EL (cell line): Measurements from ENCODE around the gene PLPPR1.
"Not testable (repeated sequence)": the region's sequence is repeated elsewhere in the genome, so short reads cannot be mapped to it uniquely, and the experiment has no call there.

Experiments used
- DNase-seq: peaks from one replicate; pipeline ENCODE4 v3.0.0-alpha.2; 2016

The PLPPR1 gene

DNA sequence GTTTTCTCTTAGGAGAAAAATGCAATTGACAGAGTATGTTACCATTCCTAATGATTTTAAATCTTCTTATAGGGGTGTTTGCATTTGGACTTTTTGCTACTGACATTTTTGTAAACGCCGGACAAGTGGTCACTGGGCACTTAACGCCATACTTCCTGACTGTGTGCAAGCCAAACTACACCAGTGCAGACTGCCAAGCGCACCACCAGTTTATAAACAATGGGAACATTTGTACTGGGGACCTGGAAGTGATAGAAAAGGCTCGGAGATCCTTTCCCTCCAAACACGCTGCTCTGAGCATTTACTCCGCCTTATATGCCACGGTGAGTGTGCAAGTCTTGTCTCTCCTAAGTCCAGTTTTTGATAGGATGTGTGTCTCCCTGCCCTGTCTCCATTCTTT lies 280.6 kb downstream of the PLPPR1 start:
- DNase-seq, result no peak

DNA sequence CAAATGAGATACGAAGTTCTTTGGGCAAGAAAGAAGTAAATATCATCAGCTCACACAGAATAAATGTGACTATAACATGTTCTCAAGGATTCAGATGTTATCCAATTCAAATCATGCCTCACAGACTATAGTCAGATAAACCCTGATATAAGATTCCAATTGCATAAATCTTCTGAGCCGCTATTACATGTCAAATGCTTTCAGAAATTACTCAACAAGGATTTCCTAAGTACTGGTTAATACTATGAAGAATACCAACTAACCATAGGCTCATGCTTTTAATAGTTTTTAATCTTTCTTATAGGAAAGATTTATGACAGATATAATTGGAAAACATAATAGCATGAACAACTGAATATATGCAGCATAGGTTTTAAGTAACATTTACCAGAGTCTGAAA lies 282.7 kb downstream of the PLPPR1 start:
- DNase-seq, result no peak

DNA sequence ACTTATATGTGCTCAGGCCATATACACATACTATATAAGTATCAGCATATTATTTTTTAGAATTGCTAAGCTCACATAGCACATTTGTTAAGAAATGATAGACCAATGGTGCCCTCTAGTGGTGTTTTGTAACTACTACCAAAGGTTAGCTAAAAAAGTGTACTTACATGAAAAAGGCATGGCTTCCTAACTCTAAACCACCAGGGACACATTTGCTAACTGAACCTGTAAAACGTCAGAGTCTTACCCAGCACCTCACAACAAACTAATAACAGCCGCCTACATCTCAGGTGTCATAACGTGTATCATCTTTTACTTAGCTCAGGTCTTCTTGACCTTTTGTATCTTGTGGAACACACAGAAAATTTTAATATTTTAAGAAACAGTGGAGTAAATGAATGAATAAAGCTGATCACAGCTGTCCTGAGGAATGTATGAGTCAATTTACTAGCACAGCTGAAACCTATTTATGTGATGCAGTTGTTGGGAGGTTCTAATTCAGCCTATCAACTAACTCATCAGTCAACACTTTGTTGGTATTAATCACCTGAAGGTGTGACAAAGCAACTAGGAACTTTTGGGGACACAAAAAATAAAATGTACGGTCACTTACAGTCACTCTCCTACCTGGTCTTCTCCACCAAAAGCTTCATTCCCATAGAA lies 283.4 kb downstream of the PLPPR1 start:
- DNase-seq, result peak; percentile 70

DNA sequence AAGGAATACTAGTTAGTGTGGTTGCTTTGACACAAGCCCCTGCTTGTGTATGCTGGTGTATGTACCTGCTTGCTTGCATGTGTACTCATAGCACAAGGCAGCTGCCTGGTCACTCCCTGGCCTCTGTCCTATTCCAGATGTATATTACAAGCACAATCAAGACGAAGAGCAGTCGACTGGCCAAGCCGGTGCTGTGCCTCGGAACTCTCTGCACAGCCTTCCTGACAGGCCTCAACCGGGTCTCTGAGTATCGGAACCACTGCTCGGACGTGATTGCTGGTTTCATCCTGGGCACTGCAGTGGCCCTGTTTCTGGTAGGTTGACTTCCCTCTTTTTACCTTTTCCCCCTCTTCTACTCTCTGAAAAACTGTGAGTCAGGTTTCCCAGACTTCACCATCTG lies 284.1 kb downstream of the PLPPR1 start:
- no peak for DNase-seq

DNA sequence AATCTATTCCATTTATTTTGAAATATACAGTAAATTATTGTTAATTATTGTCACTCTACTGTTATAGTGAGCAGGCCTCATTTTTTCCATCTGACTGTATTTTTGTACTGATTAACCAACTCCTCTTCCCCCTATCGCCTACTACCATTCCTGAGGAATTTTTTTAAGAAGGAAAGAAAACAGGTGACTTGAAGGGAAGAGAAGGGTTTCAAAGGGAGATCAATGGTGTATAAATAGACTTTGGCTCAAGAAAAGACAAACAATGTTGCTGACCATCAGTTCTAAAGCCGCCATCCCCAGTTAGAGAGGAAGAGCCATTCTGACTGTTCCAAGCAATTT lies 286.6 kb downstream of the PLPPR1 start:
- DNase-seq, result no peak

DNA sequence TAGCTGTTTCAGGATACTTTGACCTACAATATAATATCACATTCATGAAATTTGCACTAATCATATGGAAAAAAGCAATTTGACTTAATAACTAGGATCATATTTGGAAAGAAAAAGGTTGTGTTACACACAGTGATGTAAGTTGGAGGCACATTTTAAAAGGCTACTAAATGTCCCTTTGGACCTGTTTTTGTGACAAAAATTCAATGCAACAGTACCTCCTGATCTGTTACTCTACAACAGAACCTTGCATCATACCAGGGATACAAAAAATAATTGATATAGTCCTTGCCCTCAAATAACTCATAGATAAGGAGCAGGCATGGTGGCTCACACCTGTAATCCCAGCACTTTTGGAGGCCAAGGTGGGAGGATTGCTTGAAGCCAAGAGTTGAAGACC lies 289.2 kb downstream of the PLPPR1 start:
- no peak for DNase-seq

DNA sequence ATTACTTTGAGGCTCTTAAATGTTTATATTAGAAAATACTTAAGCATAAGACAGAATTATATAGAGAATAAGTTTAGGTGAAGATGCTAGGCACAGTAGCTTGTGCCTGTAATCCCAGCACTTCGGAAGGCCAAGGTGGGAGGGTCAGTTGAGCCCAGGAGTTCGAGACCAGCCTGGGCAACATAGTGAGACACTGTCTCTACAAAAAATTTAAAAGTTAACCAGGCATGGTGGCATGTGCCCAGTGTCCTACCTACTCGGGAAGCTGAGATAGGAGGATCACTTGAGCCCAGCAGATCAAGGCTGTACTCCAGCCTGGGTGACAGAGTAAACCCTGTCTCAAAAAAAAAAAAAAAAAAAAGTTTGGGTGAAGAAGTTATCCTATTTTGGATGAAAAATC lies 294.6 kb downstream of the PLPPR1 start:
- no peak for DNase-seq

DNA sequence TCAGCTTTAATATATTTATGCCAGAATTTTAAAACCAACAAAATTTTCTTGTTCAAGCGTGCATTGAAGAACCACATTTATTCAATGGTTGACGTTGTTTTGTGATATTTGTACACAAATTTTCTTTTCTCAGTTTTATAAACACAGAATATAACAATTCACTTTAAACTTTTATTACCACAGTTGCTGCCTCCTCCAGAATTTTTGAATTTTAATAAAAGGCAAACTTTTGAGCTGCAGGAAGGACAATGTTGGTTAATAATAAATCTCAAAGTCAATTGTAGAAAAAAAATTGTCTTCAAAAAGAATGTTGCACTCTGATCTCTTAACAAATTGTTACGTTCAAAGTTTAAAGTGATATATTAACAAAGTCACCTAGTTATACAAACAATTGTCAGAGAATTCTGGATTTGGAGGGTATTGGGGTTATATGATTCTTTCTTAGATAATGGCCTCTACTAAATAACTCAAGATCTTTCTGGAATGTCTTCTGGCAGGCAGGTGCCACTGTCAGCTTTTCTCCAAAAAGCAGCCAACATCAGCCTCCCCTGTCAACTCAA lies 295.8 kb downstream of the PLPPR1 start:
- no peak for DNase-seq

DNA sequence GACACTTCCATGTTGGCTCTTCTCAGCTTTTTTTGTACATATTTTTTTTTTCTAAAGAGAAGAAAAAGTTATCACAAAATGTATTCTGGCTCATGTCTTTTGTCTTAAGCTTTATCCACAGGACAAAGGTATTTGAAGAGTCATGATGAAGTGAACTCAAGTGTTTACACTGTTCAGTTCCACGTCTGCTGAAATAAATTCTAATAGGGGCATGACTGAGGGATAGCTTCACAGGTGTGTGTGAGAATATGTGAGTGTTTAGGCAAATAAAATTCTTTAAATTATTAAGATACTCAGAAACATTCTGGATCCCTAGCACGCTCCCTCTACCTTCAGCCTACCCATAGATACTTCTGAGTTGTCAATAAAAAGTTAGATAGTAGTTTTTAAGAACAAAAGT lies 296.5 kb downstream of the PLPPR1 start:
- no peak for DNase-seq

DNA sequence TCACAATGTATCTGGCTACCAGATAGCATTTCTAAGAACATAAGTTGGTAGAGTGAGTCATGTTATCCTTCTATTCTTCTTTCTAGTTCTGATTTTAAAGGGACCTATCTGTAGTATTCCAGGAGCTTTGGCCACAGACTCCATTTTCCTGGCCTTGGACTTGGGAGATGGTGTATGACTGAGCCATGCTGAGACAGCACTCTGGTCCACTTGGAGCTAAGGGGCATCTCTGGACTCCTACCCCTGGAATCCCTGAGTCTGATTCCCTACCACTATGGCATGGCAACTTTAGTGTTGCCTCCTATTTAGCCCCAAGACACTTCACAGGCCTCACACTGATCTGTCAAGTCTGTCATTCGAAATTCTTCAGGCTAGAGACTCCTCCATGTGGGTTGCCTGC lies 297.5 kb downstream of the PLPPR1 start:
- DNase-seq, result no peak

DNA sequence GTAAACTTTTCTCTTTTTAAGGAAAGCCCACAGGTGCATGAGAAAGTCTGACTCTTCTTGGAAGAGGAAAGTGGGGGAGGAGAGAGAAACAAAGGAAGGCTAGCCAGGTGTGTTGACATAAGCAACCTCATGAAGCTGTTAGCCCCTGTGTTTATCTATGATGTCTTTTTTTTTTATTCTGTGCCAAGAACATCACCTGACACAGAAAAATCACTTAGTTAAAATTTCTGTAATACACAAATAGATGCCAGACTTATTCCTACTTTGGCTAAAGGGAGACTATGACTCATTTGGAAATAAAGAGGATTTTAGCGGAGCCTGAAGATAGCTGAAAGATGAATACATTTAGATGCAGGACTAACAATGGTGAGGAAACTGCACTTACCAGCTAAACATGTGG lies 298.0 kb downstream of the PLPPR1 start:
- DNase-seq, result no peak

DNA sequence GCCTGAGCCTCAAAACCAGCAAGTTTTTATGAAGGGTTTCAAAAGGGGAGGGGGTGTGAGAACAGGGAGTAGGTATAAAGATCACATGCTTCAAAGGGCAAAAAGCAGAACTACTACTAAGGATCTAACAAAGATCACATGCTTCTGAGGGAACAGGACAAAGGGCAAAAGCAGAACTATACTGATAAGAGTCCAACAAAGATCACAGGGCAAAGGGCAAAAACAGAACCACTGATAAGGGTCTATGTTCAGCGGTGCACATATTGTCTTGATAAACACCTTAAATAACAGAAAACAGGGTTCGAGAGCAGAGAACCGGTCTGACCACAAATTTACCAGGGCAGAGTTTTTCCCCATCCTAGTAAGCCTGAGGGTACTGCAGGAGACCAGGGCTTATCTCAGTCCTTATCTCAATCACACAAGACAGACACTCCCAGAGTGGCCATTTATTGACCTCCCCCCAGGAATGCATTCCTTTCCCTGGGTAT lies 298.9 kb downstream of the PLPPR1 start:
- not testable (repeated sequence) for DNase-seq

DNA sequence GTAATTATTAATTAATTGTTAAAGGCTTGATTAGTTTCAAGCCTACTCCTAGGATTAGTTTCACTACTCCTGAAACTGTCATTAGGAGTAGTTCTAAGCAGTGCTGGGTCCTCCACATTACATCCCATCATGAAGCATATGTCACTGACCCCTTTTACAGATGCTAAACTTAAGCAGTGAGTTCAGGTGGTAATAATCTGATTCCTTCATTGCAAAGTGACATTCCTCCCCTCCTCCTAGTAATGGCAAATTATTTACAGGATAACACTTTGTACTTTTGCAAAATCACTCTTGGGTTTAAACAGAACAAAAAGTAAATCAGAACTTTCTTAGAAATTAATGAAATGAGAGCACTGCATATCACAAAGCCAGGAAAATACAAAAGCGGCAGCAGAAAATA lies 303.8 kb downstream of the PLPPR1 start:
- DNase-seq, result no peak

DNA sequence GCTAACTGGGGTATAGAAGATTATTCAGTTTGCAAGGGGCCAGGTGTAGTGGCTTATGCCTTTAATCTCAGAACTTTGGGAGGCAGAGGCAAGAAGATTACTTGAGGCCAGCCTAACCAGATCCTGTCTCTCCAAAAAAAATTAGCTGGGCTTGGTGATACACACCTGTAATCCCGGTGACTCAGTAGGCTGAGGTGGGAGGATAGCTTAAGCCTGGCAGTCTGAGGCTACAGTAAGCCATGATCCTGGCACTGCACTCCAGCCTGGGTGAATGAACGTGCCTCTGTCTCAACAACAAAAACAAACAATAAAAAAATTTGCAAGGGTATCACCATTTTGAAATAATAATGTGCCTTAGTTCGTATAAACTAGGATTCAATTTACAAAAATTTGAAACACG lies 305.0 kb downstream of the PLPPR1 start:
- DNase-seq, result no peak

DNA sequence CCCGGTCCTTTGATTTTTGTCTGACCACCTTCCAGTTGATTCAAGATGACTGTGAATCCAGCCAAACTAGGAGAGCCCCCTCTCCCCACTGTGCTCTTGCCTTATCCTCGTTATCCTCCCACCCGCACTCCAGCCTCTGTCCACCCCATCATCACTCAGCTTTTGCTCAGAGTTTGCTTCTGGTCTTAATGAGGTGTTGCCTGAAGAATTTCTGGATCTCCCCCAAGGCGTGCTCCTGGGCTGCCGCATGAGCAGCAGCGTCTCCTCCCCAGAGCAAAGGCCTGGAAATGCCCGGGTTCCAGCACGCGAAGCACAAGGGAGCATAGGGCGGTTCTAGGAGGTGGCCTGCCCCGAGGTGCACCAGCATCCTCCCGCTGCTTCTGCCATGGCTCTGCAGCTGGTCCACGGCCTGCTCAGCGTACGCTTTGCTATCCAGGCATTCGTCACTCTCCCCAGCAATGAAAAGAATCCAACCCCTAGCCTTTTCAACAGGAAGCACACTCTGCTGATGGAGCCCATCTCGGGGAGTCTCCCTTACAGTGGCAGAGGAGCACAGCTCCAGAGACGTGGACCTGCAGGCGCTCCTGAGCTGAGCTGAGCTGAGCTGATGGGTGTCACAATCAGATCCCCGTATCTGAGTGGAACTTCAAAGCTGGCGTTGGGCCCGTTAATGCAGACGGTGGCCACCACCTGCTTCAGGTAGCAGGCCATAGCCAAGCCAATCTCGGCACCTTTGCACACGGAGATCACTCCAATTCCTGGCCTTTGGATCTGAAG lies 305.6 kb downstream of the PLPPR1 start:
- no peak for DNase-seq

DNA sequence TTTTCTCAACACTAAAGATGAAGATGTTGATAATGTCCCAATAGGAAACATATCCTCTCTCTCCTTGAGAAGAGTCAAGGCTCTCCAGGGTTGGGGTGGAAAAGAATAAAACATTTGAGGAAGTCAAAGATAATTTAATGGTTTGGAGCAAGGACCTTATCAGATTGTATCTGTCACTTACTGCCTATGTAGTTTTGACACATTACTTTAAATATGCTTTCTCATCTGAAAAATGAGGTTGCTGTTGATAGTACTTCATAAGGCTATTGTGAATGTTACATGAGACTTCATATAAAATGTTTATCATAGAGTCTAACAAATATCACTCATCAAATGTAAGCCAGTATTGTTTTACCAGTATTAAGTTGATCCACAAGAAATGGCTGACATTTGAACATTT lies 307.6 kb downstream of the PLPPR1 start:
- no peak for DNase-seq

DNA sequence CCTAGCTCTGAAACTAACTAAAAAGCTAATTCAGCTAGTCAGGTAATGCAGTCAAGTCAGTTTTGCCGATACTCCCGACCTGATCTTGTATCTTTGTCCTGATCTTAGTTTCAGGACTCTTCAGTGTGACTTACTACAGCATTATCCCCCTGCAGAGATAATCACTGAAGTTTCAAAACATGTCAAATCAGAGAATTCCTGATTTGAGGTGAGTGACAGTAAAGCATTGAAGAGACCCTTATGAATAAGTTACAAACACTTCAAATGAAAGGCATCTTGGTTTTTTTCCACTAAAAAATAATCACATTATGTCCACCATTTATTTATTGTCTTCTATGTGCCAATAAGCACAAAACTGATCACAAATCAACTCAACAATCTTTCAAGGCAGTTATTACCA lies 308.7 kb downstream of the PLPPR1 start:
- DNase-seq, result no peak

DNA sequence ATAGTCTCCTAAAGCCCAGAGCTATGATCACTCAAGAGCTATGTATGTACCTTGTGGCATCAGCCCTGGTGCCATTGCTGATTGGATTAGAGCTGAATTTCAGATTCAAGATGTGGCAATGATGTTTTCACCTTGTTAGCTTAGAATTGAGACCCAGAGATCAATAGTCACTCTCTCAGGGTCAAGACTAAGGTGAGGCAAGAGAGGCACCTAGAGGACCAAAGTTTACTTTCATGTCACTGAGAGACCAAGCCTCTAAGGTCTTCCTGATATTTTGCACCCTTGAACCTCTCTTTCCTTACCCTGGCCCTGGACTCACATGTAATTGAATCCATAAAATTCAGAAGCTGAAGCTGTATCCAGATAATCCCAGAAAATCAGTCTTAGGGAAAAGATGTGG lies 313.4 kb downstream of the PLPPR1 start:
- no peak for DNase-seq

DNA sequence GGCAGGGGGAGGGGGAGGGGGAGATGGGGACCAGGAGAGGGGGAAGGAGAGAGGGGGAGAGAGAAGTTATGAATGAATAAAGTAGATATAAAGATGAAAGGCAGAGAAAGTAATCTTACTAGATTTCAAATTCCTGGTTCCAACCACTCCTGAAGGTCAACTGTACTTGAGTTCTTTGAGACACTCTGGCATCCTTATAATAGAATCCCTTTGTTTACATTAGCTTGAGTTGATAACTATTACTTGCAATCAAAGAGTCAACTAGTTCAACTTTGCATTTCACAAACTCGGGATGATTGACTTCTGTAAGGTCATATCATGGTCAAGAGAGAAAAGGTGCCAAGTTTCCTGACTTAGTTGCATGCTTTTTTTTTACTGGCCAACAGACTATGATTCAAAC lies 314.1 kb downstream of the PLPPR1 start:
- no peak for DNase-seq

DNA sequence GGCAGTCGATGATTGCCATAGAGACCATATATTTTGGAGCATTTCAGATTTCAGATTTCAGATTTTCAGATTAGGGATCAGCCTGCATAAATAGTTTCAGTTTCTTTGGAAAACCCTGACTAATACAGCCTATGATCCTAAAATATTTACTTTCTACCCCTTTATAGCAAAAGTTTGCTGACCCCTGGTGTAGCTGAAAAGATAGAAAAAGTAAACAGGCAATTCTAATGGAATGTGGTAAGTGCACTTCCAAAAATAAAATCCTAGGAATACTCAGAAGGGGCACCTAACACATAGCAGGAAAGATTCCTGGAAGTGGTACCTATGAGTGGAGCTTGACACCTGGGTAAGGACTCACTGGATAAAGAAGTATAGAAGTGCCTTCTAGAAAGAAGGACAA lies 321.8 kb downstream of the PLPPR1 start:
- DNase-seq, result no peak

DNA sequence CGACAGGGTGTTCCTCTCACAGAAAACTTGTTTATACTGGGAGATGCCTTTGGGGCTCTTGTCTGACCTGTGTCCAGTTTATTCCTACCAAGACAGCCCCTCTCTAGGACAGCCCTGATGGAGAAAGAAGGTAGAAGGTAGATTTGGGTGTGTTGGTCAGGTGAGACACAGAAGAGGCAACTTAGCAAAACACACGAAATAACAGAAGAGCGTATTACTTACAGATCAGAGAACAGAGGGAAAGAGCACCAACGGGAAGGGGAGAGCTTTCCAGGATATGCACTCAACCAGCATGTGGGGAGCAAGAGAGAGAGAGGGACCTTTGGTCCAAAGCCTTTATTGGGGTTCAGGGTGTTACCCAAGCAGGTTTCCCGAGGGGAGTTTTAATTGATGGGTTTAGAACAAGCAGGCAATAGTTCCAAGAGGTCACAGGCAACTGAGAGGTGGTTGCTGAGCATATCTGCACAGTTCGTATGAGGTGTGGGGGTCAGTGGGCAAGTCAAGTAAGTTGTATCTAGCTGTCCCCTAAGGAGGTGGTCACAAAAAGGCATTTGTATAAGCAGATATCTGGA lies 324.5 kb downstream of the PLPPR1 start:
- DNase-seq, result no peak

DNA sequence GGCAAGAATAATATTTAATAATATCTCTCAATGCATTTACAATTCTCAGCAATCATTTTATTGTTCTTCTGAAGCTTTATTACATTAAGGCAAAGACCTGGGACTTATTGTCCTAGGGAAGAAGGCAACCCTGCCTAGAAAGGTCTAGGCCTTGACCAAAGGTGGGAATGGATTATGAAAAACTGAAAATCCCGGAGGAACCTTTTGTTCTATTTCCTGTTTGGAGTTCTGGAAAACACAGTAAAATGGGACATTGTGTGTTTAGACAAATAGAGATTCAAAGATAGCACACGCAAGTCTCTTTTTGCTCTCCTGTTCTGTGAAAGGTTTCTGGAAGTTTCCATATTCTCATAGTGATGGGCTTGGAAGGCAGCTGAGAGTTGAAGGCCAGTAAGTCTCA lies 325.2 kb downstream of the PLPPR1 start:
- no peak for DNase-seq

DNA sequence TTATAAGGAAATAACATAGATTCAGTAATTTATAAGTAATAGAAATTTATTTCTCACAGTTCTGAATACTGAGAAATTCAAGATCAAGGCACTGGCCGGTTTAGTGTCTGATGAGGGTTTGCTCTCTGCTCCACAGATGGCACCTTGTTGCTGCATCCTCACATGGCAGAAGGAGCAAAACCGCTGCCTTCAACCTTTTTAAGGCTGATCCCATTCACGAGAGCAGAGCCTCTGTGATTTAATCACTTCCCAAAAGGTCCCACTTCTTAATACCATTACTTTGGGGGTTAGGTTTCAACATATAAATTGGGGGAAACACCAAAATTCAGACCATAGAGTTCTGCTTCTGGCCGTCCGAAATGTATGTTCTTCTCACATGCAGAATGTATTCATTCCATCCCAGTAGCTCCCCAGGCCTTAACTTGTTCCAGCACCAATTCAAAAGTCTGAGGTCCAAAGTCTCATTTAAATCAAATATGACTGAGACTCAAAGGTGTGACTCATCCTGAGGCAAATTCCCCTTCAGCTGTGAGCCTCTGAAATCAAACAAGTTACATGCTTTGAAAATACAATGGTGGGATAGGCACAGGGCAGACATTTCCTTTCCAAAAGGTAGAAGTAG lies 325.7 kb downstream of the PLPPR1 start:
- DNase-seq, result no peak
